ENCODE measurements around the gene MESD. TPM values are rescaled to one million over a fixed set of nuclear protein-coding genes. Genes with fewer than 3 reads are reported as not detected.

Gene MESD
- polyA plus RNA-seq, 1 donor from 2014 or later, result 16.3 TPM

DNA sequence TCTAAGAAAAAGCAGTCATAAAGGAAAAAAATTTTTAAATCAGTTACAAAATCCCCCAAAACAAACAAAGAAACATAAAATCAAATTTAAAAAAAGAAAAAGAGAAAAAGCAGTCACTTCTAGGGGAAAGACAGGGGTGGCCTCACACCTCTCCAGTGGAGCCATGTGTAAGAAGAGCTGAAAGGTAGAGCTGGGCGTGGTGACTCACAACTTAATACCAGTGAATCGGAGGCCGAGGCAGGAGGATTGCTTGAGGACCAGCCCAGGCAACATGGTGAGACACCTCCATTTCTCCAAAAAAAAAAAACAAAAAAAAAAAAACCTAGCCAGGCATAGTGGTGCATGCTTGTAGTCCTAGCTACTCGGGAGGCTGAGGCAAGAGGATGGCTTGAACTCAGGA lies 14.7 kb downstream of the MESD start:
- no peak overlapping the region for H3K9ac ChIP-seq (ENCODE audit: low read length)
- no peaks in the 10 kb centered on the region for H4K20me1 ChIP-seq (ENCODE audit: insufficient read depth)
- no peaks in the 10 kb centered on the region for H3K9me3 ChIP-seq (ENCODE audit: low read length)
- no peaks in the 10 kb centered on the region for H3K27me3 ChIP-seq (ENCODE audit: insufficient read depth, low read depth, low read length)
- H3F3A ChIP-seq (ENCODE audit: insufficient read depth, low read length, poor library complexity, severe bottlenecking), result no peaks in the 10 kb centered on the region
- H3K4me3 ChIP-seq (ENCODE audit: low read length), result no peak overlapping the region
- TF ChIP-seq EZH2 (IDR thresholded peaks at IDR 0.05; ENCODE audit: borderline replicate concordance, insufficient read depth, low read length, poor library complexity, severe bottlenecking), result no peak
- no peak for TF ChIP-seq POLR2AphosphoS5 (IDR thresholded peaks at IDR 0.05)
- TF ChIP-seq EP300 (conservative IDR thresholded peaks at IDR 0.05; ENCODE audit: poor library complexity, severe bottlenecking), result no peak
- TF ChIP-seq, protein P1, sequence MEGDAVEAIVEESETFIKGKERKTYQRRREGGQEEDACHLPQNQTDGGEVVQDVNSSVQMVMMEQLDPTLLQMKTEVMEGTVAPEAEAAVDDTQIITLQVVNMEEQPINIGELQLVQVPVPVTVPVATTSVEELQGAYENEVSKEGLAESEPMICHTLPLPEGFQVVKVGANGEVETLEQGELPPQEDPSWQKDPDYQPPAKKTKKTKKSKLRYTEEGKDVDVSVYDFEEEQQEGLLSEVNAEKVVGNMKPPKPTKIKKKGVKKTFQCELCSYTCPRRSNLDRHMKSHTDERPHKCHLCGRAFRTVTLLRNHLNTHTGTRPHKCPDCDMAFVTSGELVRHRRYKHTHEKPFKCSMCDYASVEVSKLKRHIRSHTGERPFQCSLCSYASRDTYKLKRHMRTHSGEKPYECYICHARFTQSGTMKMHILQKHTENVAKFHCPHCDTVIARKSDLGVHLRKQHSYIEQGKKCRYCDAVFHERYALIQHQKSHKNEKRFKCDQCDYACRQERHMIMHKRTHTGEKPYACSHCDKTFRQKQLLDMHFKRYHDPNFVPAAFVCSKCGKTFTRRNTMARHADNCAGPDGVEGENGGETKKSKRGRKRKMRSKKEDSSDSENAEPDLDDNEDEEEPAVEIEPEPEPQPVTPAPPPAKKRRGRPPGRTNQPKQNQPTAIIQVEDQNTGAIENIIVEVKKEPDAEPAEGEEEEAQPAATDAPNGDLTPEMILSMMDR (IDR thresholded peaks at IDR 0.05; ENCODE audit: poor library complexity, severe bottlenecking), result no peak
- TF ChIP-seq TAF1 (IDR thresholded peaks at IDR 0.05; ENCODE audit: low read depth), result no peak
- no peak for TF ChIP-seq REST (IDR thresholded peaks at IDR 0.05; ENCODE audit: borderline replicate concordance)
- no peak for TF ChIP-seq RAD21 (conservative IDR thresholded peaks at IDR 0.05)
- TF ChIP-seq SMC3 (conservative IDR thresholded peaks at IDR 0.05; ENCODE audit: poor library complexity), result no peak
- H3K9me2 ChIP-seq (ENCODE audit: insufficient read depth, low read length), result no peaks in the 10 kb centered on the region
- no peaks in the 10 kb centered on the region for H3K79me2 ChIP-seq (replicated peaks; ENCODE audit: insufficient read depth, low read length)
- H3K27ac ChIP-seq (ENCODE audit: low read length), result no peak overlapping the region
- peaks cover under 1% of the 10 kb centered on the region for H3K36me3 ChIP-seq (ENCODE audit: insufficient read depth, low read length)
- no peak overlapping the region for H3K4me2 ChIP-seq (ENCODE audit: low read length)
- no peak overlapping the region for H2AFZ ChIP-seq (ENCODE audit: low read depth, low read length)

DNA sequence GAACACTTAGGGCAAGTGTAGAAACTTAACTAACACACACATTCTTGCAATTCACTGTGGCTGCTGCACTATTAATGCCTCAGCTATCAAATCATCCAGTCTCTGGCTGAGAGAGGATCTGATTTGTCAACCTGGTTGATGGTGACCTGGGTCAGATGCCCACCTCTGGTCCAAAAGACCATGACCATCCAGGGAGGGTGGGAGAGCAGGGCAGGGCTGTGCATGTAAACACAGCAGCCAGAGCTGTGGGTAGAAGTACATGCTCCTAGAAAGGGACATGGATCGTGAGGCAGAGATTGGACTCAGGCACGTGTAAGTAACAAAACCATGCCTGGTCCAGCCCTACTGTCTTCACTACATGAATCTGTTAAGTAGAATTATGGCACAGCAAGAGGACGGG lies 17.3 kb downstream of the MESD start:
- no peak overlapping the region for H3K27ac ChIP-seq (ENCODE audit: low read length)
- no peak for TF ChIP-seq EZH2 (IDR thresholded peaks at IDR 0.05; ENCODE audit: borderline replicate concordance, insufficient read depth, low read length, poor library complexity, severe bottlenecking)
- TF ChIP-seq SMC3 (conservative IDR thresholded peaks at IDR 0.05; ENCODE audit: poor library complexity), result no peak
- no peak for TF ChIP-seq RAD21 (conservative IDR thresholded peaks at IDR 0.05)
- no peak for TF ChIP-seq TAF1 (IDR thresholded peaks at IDR 0.05; ENCODE audit: low read depth)
- no peak for TF ChIP-seq POLR2AphosphoS5 (IDR thresholded peaks at IDR 0.05)
- no peak for TF ChIP-seq REST (IDR thresholded peaks at IDR 0.05; ENCODE audit: borderline replicate concordance)
- TF ChIP-seq MXI1 (conservative IDR thresholded peaks at IDR 0.05; ENCODE audit: poor library complexity, severe bottlenecking), result no peak
- TF ChIP-seq EP300 (conservative IDR thresholded peaks at IDR 0.05; ENCODE audit: poor library complexity, severe bottlenecking), result no peak
- TF ChIP-seq, protein P1 (IDR thresholded peaks at IDR 0.05; ENCODE audit: poor library complexity, severe bottlenecking), result no peak
- no peaks in the 10 kb centered on the region for H3F3A ChIP-seq (ENCODE audit: insufficient read depth, low read length, poor library complexity, severe bottlenecking)
- H3K4me2 ChIP-seq (ENCODE audit: low read length), result no peak overlapping the region
- H3K79me2 ChIP-seq (replicated peaks; ENCODE audit: insufficient read depth, low read length), result no peaks in the 10 kb centered on the region
- no peak overlapping the region for H3K9ac ChIP-seq (ENCODE audit: low read length)
- H3K9me3 ChIP-seq (ENCODE audit: low read length), result no peaks in the 10 kb centered on the region
- H3K4me3 ChIP-seq (ENCODE audit: low read length), result no peak overlapping the region
- no peaks in the 10 kb centered on the region for H3K36me3 ChIP-seq (ENCODE audit: insufficient read depth, low read length)
- H2AFZ ChIP-seq (ENCODE audit: low read depth, low read length), result no peak overlapping the region
- H3K9me2 ChIP-seq (ENCODE audit: insufficient read depth, low read length), result no peaks in the 10 kb centered on the region
- no peaks in the 10 kb centered on the region for H4K20me1 ChIP-seq (ENCODE audit: insufficient read depth)
- no peaks in the 10 kb centered on the region for H3K27me3 ChIP-seq (ENCODE audit: insufficient read depth, low read depth, low read length)
